ENCODE results near the gene GRM4. TPM values are rescaled to one million over a fixed set of nuclear protein-coding genes. Genes with fewer than 3 reads are reported as not detected.

Gene GRM4
- total RNA-seq, 1 experiment from 2014 or later: not detected

- DNase-seq (ENCODE audit: unreplicated experiment): no peak
- POLR2A ChIA-PET: interaction anchor here (0.6 kb wide), 2 partner anchors 64 to 112 kb away, joined by 3 to 4 read pairs; no protein-coding TSS in a partner anchor
- BruUV-seq (replicated peaks): no TSS peak
- Mint-ChIP-seq H3K4me1 (ENCODE audit: insufficient read depth, unreplicated experiment) (no peaks in the 10 kb centered on the region), H3K27ac (ENCODE audit: low read depth, unreplicated experiment) (no peak overlapping the region), H3K36me3 (ENCODE audit: insufficient read depth, unreplicated experiment) (peaks cover 5% of the 10 kb centered on the region), H3K4me3 (ENCODE audit: unreplicated experiment) (no peak overlapping the region), H3K9me3 (ENCODE audit: unreplicated experiment) (no peaks in the 10 kb centered on the region), H3K27me3 (ENCODE audit: insufficient read depth, unreplicated experiment) (peaks cover 68% of the 10 kb centered on the region)
- intact Hi-C loops (cut with micrococcal nuclease): no loop called here
- no peak for TF ChIP-seq CTCF (IDR thresholded peaks at IDR 0.05; ENCODE audit: unreplicated experiment)
- CTCF ChIA-PET: interaction anchor here (0.6 to 1.5 kb wide), 6 partner anchors 11 to 376 kb away, joined by 3 to 6 read pairs (median 4); no protein-coding TSS in a partner anchor
These were observed 3.6 kb downstream of the GRM4 start for GRCh38 chr6:34142061-34142998.

- BruUV-seq (replicated peaks): no TSS peak
These were observed 5.8 kb downstream of the GRM4 start for GRCh38 chr6:34140075-34140474.

DNA sequence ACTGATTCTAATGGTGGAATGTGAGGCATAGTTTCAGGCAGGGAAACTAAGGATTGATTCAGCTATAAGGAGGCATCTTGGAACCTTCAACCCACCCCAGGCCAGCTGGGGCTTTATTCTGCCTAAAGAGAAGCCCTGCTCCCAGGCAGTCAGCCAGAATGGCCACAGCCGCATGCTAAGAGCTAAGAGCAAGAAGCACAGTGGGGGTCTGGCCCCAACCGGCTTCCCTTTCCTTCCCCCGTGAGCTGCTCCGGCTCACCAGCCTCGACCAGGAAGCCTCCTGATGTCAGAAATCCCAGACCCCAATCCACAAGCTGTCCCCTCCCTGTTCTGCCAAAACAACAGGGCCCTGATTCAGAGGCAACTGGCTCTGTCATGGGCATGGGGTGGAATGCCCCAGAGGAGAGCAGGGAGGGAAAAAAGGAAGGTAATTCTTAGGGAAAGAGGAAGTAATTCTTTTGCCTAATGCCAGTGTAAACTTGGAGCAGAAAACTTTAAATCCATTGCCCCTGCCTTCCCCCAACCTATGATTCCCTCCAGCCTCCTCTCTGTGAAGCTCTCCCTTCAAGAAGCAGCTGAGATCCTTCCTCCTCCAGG, 6.9 kb downstream of the GRM4 start:
- Mint-ChIP-seq H3K27me3 (ENCODE audit: insufficient read depth, unreplicated experiment) (peaks cover 85% of the 10 kb centered on the region), H3K4me3 (ENCODE audit: unreplicated experiment) (no peak overlapping the region), H3K4me1 (ENCODE audit: insufficient read depth, unreplicated experiment) (no peaks in the 10 kb centered on the region), H3K36me3 (ENCODE audit: insufficient read depth, unreplicated experiment) (peaks cover 5% of the 10 kb centered on the region), H3K27ac (ENCODE audit: low read depth, unreplicated experiment) (no peak overlapping the region), H3K9me3 (ENCODE audit: unreplicated experiment) (no peaks in the 10 kb centered on the region)
- BruUV-seq (replicated peaks): no TSS peak
- CTCF ChIA-PET: interaction anchor here (1.3 kb wide), 1 partner anchor 353 kb away, joined by 3 read pairs; no protein-coding TSS in a partner anchor
- POLR2A ChIA-PET: interaction anchor here (0.7 kb wide), 1 partner anchor 248 kb away, joined by 3 read pairs; no protein-coding TSS in a partner anchor
- DNase-seq (ENCODE audit: unreplicated experiment): no peak
- intact Hi-C loops (cut with micrococcal nuclease): no loop called here
- TF ChIP-seq CTCF (IDR thresholded peaks at IDR 0.05; ENCODE audit: unreplicated experiment): no peak

More at GRCh38 chr6:34140075-34140474, 5.8 kb downstream of the GRM4 start:
- Mint-ChIP-seq H3K27me3 (ENCODE audit: insufficient read depth, unreplicated experiment) (peaks cover 76% of the 10 kb centered on the region), H3K4me1 (ENCODE audit: insufficient read depth, unreplicated experiment) (no peaks in the 10 kb centered on the region), H3K36me3 (ENCODE audit: insufficient read depth, unreplicated experiment) (peaks cover 5% of the 10 kb centered on the region), H3K4me3 (ENCODE audit: unreplicated experiment) (no peak overlapping the region), H3K9me3 (ENCODE audit: unreplicated experiment) (no peaks in the 10 kb centered on the region), H3K27ac (ENCODE audit: low read depth, unreplicated experiment) (no peak overlapping the region)
- CTCF ChIA-PET: no interaction called here
- intact Hi-C loops (cut with micrococcal nuclease): no loop called here
- TF ChIP-seq CTCF (IDR thresholded peaks at IDR 0.05; ENCODE audit: unreplicated experiment): no peak
- POLR2A ChIA-PET: no interaction called here
- no peak for DNase-seq (ENCODE audit: unreplicated experiment)

- DNase-seq (ENCODE audit: unreplicated experiment): no peak
- intact Hi-C loops (cut with micrococcal nuclease): no loop called here
- Mint-ChIP-seq H3K4me1 (ENCODE audit: insufficient read depth, unreplicated experiment) (no peaks in the 10 kb centered on the region), H3K27ac (ENCODE audit: low read depth, unreplicated experiment) (no peak overlapping the region), H3K4me3 (ENCODE audit: unreplicated experiment) (no peak overlapping the region), H3K9me3 (ENCODE audit: unreplicated experiment) (no peaks in the 10 kb centered on the region), H3K36me3 (ENCODE audit: insufficient read depth, unreplicated experiment) (peaks cover 5% of the 10 kb centered on the region), H3K27me3 (ENCODE audit: insufficient read depth, unreplicated experiment) (peaks cover 79% of the 10 kb centered on the region)
- BruUV-seq (replicated peaks): no TSS peak
- POLR2A ChIA-PET: no interaction called here
- no peak for TF ChIP-seq CTCF (IDR thresholded peaks at IDR 0.05; ENCODE audit: unreplicated experiment)
- CTCF ChIA-PET: no interaction called here
These were observed 7.7 kb downstream of the GRM4 start for GRCh38 chr6:34138191-34138590.

Measured in MCF 10A (cell line).